ENCODE measurements around the gene IDUA.
"Not testable (repeated sequence)": the region's sequence is repeated elsewhere in the genome, so short reads cannot be mapped to it uniquely, and the experiment has no call there.

IDUA gene

DNA sequence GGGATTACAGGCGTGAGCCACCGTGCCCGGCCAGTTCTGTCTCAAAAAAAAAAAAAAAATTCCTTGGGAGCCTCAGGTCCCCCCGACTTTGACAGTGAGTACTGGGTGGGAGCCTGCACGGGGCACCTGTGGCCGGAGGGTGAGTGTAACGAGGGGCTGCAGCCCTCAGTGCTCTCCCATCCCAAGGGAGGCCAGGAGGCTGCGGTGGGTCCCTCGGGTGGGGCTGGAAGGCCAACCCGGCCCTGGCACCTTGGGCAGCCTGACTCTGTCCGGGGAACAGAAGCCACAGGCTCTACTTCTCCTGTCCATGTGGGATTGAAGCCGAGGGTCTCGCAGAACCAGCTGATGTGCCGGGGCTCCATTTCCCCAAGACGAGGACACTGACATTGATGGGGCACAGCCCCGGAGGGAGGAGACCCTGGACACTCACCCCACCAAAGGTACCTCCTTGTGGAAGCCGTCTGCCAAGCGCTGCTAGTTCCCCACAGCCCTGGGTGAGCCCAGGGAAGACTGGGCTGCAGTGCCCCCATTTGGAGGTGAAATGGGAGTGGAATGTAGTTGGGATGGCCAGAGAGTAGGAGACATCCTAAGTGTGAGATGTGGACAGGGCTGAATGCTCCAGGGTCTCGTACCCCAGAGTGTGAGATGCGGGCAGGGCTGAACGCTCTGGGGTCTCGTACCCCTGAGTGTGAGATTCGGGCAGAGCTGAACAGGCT is 8.6 kb downstream of the IDUA start:
- in situ Hi-C loops (cut with HindIII; ENCODE audit: low sequenced_read_pairs) = no loop called here
- TF ChIP-seq CTCF (IDR thresholded peaks at IDR 0.05; ENCODE audit: low read depth, low read length) = no peak
- DNase-seq (ENCODE audit: low read depth, low spot score) = no peak
- H3K4me3 ChIP-seq (ENCODE audit: low read depth, low read length) = no peak overlapping the region

DNA sequence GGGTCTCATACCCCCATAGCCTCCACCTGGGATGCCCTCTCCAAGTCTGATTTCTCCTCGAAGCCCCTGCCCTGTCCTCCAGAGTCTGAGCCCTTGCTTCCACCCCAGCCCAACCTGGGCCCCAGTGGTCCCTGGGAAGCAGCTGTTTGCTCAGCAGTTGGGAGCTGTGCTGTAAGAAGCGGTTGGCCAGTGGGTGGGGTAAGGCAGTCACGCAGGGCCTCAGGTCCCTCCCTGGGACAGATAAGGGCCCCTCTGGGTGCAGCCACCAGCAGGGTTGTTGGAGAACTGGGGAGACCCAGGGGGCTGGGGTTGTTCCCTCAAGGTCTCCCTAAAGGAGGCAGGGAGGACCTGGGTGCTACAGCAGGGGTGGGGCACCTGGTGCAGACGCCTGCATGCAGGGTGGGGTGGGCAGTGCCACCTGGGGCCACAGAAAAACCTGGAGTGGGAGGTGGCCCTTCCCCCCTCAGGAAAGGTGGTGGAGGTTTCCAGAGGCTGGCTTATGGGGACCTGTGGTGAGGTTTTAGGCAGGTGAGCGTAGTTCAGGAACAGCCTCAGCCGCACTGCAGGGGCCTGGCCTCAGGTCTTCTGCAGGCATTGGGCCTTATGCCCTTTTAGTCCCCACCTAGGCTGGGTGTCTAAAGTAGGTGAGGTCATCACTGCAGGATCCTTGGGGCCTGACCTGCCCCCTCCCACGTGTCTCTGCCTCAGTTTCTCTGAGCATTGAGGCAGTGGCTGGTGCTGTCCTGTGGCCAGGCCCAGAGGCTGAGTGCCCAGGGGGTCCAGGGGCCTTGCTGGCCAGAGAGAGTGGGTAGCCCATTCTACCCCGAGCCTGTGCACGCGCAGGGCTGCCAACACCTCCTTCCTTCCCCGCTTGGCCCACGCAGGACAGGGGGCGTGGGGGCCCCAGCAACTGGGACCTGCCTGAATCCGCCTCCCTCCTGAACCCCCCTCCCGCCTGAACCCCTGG is 9.5 kb downstream of the IDUA start:
- no peak for DNase-seq (ENCODE audit: low read depth, low spot score)
- no peak overlapping the region for H3K4me3 ChIP-seq (ENCODE audit: low read depth, low read length)
- no peak for TF ChIP-seq CTCF (IDR thresholded peaks at IDR 0.05; ENCODE audit: low read depth, low read length)
- in situ Hi-C loops (cut with HindIII; ENCODE audit: low sequenced_read_pairs) = no loop called here

DNA sequence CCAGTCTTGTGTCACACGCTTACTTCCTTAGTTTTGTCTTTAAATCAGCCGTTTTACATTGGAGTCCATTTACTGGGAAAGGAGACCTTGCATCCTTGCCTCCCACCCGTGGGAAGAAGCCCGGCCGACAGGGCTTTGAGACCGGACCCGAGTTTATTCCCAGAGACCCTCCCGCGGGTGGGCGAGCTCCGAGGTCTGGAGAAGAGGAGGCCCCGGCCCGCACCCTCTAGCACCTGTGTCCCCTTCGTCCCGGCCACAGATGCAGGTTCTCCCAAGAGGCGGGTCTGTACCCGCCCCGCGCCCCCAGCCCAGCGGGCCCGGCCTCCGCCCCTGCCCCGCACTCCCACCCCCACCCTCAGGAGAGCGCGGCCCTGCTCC is 10.1 kb downstream of the IDUA start:
- no peak overlapping the region for H3K4me3 ChIP-seq (ENCODE audit: low read depth, low read length)
- no peak for TF ChIP-seq CTCF (IDR thresholded peaks at IDR 0.05; ENCODE audit: low read depth, low read length)
- DNase-seq (ENCODE audit: low read depth, low spot score) = no peak
- in situ Hi-C loops (cut with HindIII; ENCODE audit: low sequenced_read_pairs) = no loop called here

GRCh38 chr4:997375-998071 is 10.7 kb downstream of the IDUA start:
- in situ Hi-C loops (cut with HindIII; ENCODE audit: low sequenced_read_pairs) = no loop called here
- no peak overlapping the region for H3K4me3 ChIP-seq (ENCODE audit: low read depth, low read length)

DNA sequence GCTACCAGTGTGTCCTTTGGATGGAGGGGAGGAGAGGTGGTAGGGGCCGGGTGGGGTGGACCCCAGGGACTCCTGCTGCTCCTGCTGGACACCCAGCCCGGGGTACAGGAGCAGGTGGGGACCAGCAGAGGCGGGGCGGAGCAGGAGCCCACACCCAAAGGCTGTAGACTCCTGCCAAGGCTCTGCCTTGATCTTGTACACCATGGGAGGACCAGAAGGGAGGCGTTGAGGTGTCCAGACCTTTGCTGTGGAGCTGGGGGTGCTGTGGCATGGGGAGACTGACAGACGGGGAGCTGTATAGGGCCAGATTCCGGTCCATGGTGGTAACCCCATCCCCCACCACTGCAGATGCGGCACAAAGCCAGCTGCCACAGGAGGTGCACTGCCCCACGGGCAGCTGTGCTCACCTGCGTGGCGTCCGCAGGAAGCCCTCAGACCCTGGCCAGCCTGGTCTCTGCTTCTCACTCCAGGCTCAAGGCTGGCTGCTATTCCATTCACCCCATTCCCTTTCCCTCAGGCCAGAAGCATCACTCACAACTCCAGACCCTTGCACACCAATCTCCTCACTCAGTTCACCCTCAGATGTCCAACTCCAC is 11.3 kb downstream of the IDUA start:
- H3K4me3 ChIP-seq (ENCODE audit: low read depth, low read length) = no peak overlapping the region
- in situ Hi-C loops (cut with HindIII; ENCODE audit: low sequenced_read_pairs) = no loop called here
- no peak for TF ChIP-seq CTCF (IDR thresholded peaks at IDR 0.05; ENCODE audit: low read depth, low read length)
- DNase-seq (ENCODE audit: low read depth, low spot score) = no peak

More at GRCh38 chr4:997375-998071, 10.7 kb downstream of the IDUA start:
- no peak for TF ChIP-seq CTCF (IDR thresholded peaks at IDR 0.05; ENCODE audit: low read depth, low read length)
- DNase-seq (ENCODE audit: low read depth, low spot score) = no peak

DNA sequence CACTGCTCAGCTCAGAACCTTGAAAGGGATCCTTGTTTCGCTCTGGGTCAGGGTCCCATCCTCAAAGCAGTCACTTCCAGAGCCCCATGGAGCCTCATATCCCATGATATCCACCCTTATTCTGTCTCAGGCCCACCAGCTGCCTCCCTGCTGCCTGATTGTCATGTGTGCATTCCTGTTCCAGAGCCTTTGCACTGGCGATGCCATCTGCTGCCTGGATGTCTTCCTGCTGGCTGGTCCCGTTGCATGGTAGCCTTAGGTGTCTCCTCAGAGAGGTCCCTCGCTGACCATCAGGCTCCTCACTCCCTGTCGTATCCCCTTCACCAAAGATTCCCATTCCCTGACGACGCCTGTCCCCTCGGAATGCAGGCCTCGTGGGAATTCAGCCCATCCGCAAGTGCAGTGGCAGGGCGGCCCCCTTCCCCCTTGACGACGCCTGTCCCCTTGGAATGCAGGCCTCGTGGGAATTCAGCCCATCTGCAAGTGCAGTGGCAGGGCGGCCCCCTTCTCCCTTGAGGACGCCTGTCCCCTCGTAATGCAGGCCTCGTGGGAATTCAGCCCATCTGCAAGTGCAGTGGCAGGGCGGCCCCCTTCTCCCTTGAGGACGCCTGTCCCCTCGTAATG is 12.5 kb downstream of the IDUA start:
- in situ Hi-C loops (cut with HindIII; ENCODE audit: low sequenced_read_pairs); H3K4me3 ChIP-seq (ENCODE audit: low read depth, low read length); DNase-seq (ENCODE audit: low read depth, low spot score): not testable (repeated sequence)
